ENCODE data around the gene DCBLD1. TPM values are rescaled to one million over a fixed set of nuclear protein-coding genes. Genes with fewer than 3 reads are reported as not detected.

Gene DCBLD1
- total RNA-seq: 15.2 TPM

DNA sequence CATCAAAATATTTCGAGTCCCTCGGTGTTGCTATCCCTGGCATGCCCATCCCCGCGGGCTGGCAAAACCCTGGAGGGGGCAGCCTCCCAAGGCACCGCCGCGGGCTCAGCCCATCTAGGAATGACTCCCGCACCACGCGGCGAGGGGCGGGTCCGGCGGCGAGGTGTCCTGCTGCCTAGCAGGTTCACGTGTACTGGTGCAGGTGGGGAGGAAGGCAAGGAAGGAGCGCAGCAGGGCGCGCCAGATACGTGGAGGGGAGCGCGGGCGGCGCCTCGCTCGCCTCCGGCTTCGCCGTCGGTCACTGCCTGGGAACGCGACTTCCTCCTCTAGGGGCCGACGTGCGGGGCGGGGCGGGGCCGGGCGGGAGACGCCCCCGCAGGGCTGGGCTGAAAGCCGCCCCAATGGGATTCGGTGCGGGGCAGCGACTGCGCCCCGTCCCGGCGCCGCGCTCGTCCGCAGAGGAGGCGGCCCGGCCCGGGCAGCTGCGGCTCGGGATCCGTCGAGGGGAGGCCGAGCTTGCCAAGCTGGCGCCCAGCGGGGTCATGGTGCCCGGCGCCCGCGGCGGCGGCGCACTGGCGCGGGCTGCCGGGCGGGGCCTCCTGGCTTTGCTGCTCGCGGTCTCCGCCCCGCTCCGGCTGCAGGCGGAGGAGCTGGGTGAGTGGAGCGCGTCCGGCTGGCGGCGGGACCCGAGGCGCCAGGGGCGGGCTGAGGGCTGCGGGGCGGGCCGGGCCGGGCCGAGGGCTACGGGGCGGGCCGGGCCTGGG, at the start of gene DCBLD1:
TSS of gene DCBLD1 (plus strand) at position 435 of the 764 bp plus-strand sequence. CDS start at position 543, 108 bp downstream.

Small RNA genes lying within 50 kb of the gene (small RNA-seq; reads per million reads assigned to genes)
- gene RNU6-253P (ENCODE audit: low replicate concordance): not detected

Other genes with a start within 250 kb of the DCBLD1 start
- 3.4 TPM for gene VGLL2, start 217.1 kb upstream of the DCBLD1 start, total RNA-seq
- 0.23 TPM for gene ROS1, start 56.7 kb upstream of the DCBLD1 start, total RNA-seq
- 41.0 TPM for gene GOPC, start 119.8 kb downstream of the DCBLD1 start, total RNA-seq
- 19.8 TPM for gene NUS1, start 192.8 kb downstream of the DCBLD1 start, total RNA-seq

All from metanephros (tissue), 2 donors.